Measurements from ENCODE around the gene RUFY3. TPM values are rescaled to one million over a fixed set of nuclear protein-coding genes. Genes with fewer than 3 reads are reported as not detected.

Gene RUFY3
- total and polyA plus RNA-seq, 2 of the 13 experiments (the other 11 are each of a cell fraction or from before 2014, with no cell fraction given) = 17.9 to 25.3 TPM

DNA sequence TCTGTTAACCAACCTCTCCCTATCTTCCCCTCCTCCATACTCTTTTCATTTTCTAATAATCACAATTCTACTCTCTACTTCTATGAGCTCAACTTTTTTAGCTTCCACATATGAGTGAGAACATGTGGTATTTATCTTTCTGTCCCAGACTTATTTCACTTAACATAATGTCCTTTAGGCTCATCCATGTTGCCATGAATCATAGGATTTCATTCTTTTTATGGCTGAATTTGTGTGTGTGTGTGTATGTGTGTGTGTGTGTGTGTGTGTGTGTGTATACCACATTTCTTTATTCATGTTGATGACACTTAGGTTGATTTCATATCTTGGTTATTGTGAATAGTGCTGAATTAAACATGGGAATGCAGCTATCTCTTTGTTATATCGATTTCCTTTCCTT is 37.4 kb downstream of the RUFY3 start (continued):
- TF ChIP-seq, protein P1, sequence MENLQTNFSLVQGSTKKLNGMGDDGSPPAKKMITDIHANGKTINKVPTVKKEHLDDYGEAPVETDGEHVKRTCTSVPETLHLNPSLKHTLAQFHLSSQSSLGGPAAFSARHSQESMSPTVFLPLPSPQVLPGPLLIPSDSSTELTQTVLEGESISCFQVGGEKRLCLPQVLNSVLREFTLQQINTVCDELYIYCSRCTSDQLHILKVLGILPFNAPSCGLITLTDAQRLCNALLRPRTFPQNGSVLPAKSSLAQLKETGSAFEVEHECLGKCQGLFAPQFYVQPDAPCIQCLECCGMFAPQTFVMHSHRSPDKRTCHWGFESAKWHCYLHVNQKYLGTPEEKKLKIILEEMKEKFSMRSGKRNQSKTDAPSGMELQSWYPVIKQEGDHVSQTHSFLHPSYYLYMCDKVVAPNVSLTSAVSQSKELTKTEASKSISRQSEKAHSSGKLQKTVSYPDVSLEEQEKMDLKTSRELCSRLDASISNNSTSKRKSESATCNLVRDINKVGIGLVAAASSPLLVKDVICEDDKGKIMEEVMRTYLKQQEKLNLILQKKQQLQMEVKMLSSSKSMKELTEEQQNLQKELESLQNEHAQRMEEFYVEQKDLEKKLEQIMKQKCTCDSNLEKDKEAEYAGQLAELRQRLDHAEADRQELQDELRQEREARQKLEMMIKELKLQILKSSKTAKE (CRISPR knock-in tag; IDR thresholded peaks at IDR 0.05; ENCODE audit: borderline replicate concordance) = no peak
- TF ChIP-seq ZNF572 (CRISPR knock-in tag; IDR thresholded peaks at IDR 0.05) (no peak), ZNF17 (CRISPR knock-in tag; IDR thresholded peaks at IDR 0.05) (no peak), PAX8 (CRISPR knock-in tag; IDR thresholded peaks at IDR 0.05; ENCODE audit: borderline replicate concordance) (no peak), GTF3A (CRISPR knock-in tag; conservative IDR thresholded peaks at IDR 0.05) (no peak)
- TF ChIP-seq, protein P2, sequence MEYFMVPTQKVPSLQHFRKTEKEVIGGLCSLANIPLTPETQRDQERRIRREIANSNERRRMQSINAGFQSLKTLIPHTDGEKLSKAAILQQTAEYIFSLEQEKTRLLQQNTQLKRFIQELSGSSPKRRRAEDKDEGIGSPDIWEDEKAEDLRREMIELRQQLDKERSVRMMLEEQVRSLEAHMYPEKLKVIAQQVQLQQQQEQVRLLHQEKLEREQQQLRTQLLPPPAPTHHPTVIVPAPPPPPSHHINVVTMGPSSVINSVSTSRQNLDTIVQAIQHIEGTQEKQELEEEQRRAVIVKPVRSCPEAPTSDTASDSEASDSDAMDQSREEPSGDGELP (IDR thresholded peaks at IDR 0.05; ENCODE audit: borderline replicate concordance, low read depth) = no peak

DNA sequence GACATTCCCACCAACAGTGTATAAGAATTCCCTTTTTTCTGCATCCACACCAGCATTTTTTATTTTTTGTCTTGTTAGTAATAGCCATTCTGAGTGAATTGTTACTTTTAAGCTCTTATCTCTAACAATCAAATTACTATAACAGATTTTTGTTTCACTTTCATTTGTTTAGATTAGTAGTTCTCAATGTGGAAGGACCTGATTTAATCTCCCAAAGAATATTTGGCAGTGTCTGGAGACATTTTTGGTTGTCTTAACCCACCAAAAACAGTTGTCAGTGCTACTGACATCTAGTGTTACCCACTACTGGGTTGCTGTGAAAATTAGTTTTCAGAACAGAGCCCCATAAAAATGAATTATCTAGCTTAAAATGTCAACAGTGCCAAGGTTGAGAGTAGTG is 37.9 kb downstream of the RUFY3 start:
- Histone ChIP-seq H3K27me3 (ENCODE audit: control insufficient read depth in 1 of 2, insufficient read depth in 2 of 2, low read length in 2 of 2) (no peaks in the 10 kb centered on the region), H3K36me3 (replicated peaks in 1 of 2; ENCODE audit: control insufficient read depth in 1 of 2, insufficient read depth in 2 of 2, low read length in 2 of 2) (peaks cover 0 to 11% of the 10 kb centered on the region in 2 experiments; a peak in 1 of 5 replicates), H4K20me1 (ENCODE audit: insufficient read depth, low read length) (no peaks in the 10 kb centered on the region), H3K9me3 (ENCODE audit: low read length) (no peaks in the 10 kb centered on the region), H3K79me2 (ENCODE audit: insufficient read depth, low read length) (no peaks in the 10 kb centered on the region), H3K4me2 (ENCODE audit: low read depth, low read length) (no peak overlapping the region), H3K4me1 (ENCODE audit: insufficient read depth, low read length) (no peaks in the 10 kb centered on the region), H3K4me3 (replicated peaks in 1 of 3; ENCODE audit: insufficient read depth in 1 of 3, low read depth in 2 of 3, low read length in 3 of 3) (no peak overlapping the region), H3K27ac (ENCODE audit: extremely low read length, insufficient read depth, low read length) (no peak overlapping the region), H3K9ac (ENCODE audit: insufficient read depth, low read depth, low read length) (no peak overlapping the region), H2AFZ (ENCODE audit: low read length) (no peak overlapping the region)
- ATAC-seq (no peak), DNase-seq (ENCODE audit: low spot score) (no peak), FAIRE-seq (no peak)
- in situ Hi-C loops (cut with HindIII; ENCODE audit: extremely low pct_ligation_motif_present, low pct_unique_long_range_greater_than_20kb) = no loop called here
- intact Hi-C loops (cut with micrococcal nuclease; ENCODE audit: unreplicated experiment) = no loop called here
- CTCF ChIA-PET (ENCODE audit: low intra/inter-chr PET ratio, low total read pairs) = no interaction called here
- TSS peak; percentile 28 for BruUV-seq (replicated peaks)
- POLR2A ChIA-PET = no interaction called here
- TF ChIP-seq, protein P3, sequence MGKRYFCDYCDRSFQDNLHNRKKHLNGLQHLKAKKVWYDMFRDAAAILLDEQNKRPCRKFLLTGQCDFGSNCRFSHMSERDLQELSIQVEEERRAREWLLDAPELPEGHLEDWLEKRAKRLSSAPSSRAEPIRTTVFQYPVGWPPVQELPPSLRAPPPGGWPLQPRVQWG (CRISPR knock-in tag; IDR thresholded peaks at IDR 0.05; ENCODE audit: borderline replicate concordance, low read depth) = no peak
- TF ChIP-seq SOX5 (CRISPR knock-in tag; IDR thresholded peaks at IDR 0.05; ENCODE audit: borderline replicate concordance) (no peak), TCF7L2 (IDR thresholded peaks at IDR 0.05; ENCODE audit: low read depth, low read length) (no peak), ZNF777 (CRISPR knock-in tag; IDR thresholded peaks at IDR 0.05) (no peak), YY1 (IDR thresholded peaks at IDR 0.05; ENCODE audit: insufficient read depth, insufficient replicate concordance, low read depth, low read length) (no peak), JUND (CRISPR knock-in tag; IDR thresholded peaks at IDR 0.05) (no peak)
- TF ChIP-seq, protein P4, sequence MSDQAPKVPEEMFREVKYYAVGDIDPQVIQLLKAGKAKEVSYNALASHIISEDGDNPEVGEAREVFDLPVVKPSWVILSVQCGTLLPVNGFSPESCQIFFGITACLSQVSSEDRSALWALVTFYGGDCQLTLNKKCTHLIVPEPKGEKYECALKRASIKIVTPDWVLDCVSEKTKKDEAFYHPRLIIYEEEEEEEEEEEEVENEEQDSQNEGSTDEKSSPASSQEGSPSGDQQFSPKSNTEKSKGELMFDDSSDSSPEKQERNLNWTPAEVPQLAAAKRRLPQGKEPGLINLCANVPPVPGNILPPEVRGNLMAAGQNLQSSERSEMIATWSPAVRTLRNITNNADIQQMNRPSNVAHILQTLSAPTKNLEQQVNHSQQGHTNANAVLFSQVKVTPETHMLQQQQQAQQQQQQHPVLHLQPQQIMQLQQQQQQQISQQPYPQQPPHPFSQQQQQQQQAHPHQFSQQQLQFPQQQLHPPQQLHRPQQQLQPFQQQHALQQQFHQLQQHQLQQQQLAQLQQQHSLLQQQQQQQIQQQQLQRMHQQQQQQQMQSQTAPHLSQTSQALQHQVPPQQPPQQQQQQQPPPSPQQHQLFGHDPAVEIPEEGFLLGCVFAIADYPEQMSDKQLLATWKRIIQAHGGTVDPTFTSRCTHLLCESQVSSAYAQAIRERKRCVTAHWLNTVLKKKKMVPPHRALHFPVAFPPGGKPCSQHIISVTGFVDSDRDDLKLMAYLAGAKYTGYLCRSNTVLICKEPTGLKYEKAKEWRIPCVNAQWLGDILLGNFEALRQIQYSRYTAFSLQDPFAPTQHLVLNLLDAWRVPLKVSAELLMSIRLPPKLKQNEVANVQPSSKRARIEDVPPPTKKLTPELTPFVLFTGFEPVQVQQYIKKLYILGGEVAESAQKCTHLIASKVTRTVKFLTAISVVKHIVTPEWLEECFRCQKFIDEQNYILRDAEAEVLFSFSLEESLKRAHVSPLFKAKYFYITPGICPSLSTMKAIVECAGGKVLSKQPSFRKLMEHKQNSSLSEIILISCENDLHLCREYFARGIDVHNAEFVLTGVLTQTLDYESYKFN (CRISPR knock-in tag; conservative IDR thresholded peaks at IDR 0.05) = no peak
- TF ChIP-seq, protein P5, sequence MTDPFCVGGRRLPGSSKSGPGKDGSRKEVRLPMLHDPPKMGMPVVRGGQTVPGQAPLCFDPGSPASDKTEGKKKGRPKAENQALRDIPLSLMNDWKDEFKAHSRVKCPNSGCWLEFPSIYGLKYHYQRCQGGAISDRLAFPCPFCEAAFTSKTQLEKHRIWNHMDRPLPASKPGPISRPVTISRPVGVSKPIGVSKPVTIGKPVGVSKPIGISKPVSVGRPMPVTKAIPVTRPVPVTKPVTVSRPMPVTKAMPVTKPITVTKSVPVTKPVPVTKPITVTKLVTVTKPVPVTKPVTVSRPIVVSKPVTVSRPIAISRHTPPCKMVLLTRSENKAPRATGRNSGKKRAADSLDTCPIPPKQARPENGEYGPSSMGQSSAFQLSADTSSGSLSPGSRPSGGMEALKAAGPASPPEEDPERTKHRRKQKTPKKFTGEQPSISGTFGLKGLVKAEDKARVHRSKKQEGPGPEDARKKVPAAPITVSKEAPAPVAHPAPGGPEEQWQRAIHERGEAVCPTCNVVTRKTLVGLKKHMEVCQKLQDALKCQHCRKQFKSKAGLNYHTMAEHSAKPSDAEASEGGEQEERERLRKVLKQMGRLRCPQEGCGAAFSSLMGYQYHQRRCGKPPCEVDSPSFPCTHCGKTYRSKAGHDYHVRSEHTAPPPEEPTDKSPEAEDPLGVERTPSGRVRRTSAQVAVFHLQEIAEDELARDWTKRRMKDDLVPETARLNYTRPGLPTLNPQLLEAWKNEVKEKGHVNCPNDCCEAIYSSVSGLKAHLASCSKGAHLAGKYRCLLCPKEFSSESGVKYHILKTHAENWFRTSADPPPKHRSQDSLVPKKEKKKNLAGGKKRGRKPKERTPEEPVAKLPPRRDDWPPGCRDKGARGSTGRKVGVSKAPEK (CRISPR knock-in tag; IDR thresholded peaks at IDR 0.05; ENCODE audit: borderline replicate concordance) = no peak
